ENCODE data around the gene MMP15. TPM values are rescaled to one million over a fixed set of nuclear protein-coding genes. Genes with fewer than 3 reads are reported as not detected.

The MMP15 gene
- total RNA-seq, 2 donors from 2014 or later = 2.1 to 3.8 TPM

GRCh38 chr16:58042886-58043515 lies 17.4 kb downstream of the MMP15 start:
- Histone ChIP-seq H3K4me3 (no peak overlapping the region), H3K9me3 (no peaks in the 10 kb centered on the region), H3K4me1 (ENCODE audit: control insufficient read depth in 1 of 2, low read depth in 2 of 2) (no peaks in the 10 kb centered on the region), H3K27me3 (replicated peaks; ENCODE audit: insufficient read depth) (no peaks in the 10 kb centered on the region), H3K27ac (no peak overlapping the region), H3K36me3 (no peaks in the 10 kb centered on the region)
- DNase-seq (ENCODE audit: low spot score) (no peak), ATAC-seq (ENCODE audit: insufficient number of reproducible peaks, low FRiP score, low read depth) (no peak)
- TF ChIP-seq CTCF (IDR thresholded peaks at IDR 0.05) = no peak

GRCh38 chr16:58043571-58044155 lies 18.1 kb downstream of the MMP15 start:
- Histone ChIP-seq H3K9me3 (no peaks in the 10 kb centered on the region), H3K27me3 (replicated peaks; ENCODE audit: insufficient read depth) (no peaks in the 10 kb centered on the region), H3K36me3 (no peaks in the 10 kb centered on the region), H3K27ac (no peak overlapping the region), H3K4me3 (no peak overlapping the region), H3K4me1 (ENCODE audit: control insufficient read depth in 1 of 2, low read depth in 2 of 2) (no peaks in the 10 kb centered on the region)
- no peak for TF ChIP-seq CTCF (IDR thresholded peaks at IDR 0.05)
- no peak for ATAC-seq (ENCODE audit: insufficient number of reproducible peaks, low FRiP score, low read depth)
- DNase-seq (ENCODE audit: low spot score) = no peak

- H3K27me3 ChIP-seq (replicated peaks; ENCODE audit: insufficient read depth) = no peaks in the 10 kb centered on the region
- no peak for TF ChIP-seq CTCF (IDR thresholded peaks at IDR 0.05)
- no peaks in the 10 kb centered on the region for H3K9me3 ChIP-seq
- no peaks in the 10 kb centered on the region for H3K4me1 ChIP-seq (ENCODE audit: control insufficient read depth in 1 of 2, low read depth in 2 of 2)
- no peak overlapping the region for H3K4me3 ChIP-seq
- ATAC-seq (ENCODE audit: insufficient number of reproducible peaks, low FRiP score, low read depth) (no peak), DNase-seq (ENCODE audit: low spot score) (no peak)
- H3K27ac ChIP-seq = no peak overlapping the region
- no peaks in the 10 kb centered on the region for H3K36me3 ChIP-seq
Measured at GRCh38 chr16:58044266-58045019, 18.9 kb downstream of the MMP15 start.

DNA sequence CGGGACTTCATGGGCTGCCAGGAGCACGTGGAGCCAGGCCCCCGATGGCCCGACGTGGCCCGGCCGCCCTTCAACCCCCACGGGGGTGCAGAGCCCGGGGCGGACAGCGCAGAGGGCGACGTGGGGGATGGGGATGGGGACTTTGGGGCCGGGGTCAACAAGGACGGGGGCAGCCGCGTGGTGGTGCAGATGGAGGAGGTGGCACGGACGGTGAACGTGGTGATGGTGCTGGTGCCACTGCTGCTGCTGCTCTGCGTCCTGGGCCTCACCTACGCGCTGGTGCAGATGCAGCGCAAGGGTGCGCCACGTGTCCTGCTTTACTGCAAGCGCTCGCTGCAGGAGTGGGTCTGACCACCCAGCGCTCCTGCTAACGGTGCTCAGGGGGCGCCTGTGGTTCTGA lies 19.5 kb downstream of the MMP15 start:
- ATAC-seq (ENCODE audit: insufficient number of reproducible peaks, low FRiP score, low read depth) = no peak

More for the DNA sequence above, 19.5 kb downstream of the MMP15 start:
- H3K27me3 ChIP-seq (replicated peaks; ENCODE audit: insufficient read depth) = no peaks in the 10 kb centered on the region
- H3K4me1 ChIP-seq (ENCODE audit: control insufficient read depth in 1 of 2, low read depth in 2 of 2) = no peaks in the 10 kb centered on the region
- no peaks in the 10 kb centered on the region for H3K36me3 ChIP-seq
- DNase-seq (ENCODE audit: low spot score) = no peak
- TF ChIP-seq CTCF (IDR thresholded peaks at IDR 0.05) = no peak
- no peaks in the 10 kb centered on the region for H3K9me3 ChIP-seq
- H3K27ac ChIP-seq = no peak overlapping the region
- no peak overlapping the region for H3K4me3 ChIP-seq

Data from thoracic aorta (tissue), 2 donors.